HepG2 (cell line): ENCODE data around the gene NOL4L. TPM values are rescaled to one million over a fixed set of nuclear protein-coding genes. Genes with fewer than 3 reads are reported as not detected.

Source experiments
- IRX3 ChIP-seq: sonication (generic); formaldehyde crosslinking; IDR thresholded peaks from 2 replicates; pipeline ENCODE4 v1.8.1; 2023; ENCODE audit warnings: mild to moderate bottlenecking, low read depth, missing genetic modification reagents, borderline replicate concordance
- MBNL3 ChIP-seq: fragments of 250-450 bp; sonication (Bioruptor Pico); conservative IDR thresholded peaks from 2 replicates; pipeline ENCODE4 v1.8.0; 2022; ENCODE audit warnings: mild to moderate bottlenecking, inconsistent platforms
- NFYC ChIP-seq: IDR thresholded peaks from 2 replicates; pipeline ENCODE4 v1.6.1; 2016; ENCODE audit warnings: missing genetic modification reagents, missing compliant biosample characterization
- PHB2 ChIP-seq: fragments of 450-650 bp; IDR thresholded peaks from 2 replicates; pipeline ENCODE4 v1.6.1; 2018; ENCODE audit not compliant: partially characterized antibody
- SMYD3 ChIP-seq: sonication (generic); formaldehyde crosslinking; IDR thresholded peaks from 2 replicates; pipeline ENCODE4 v1.8.1; 2023; ENCODE audit warnings: mild to moderate bottlenecking, missing genetic modification reagents
- SP4 ChIP-seq: sonication (generic); formaldehyde crosslinking; IDR thresholded peaks from 2 replicates; pipeline ENCODE4 v1.8.1; 2023; ENCODE audit warnings: mild to moderate bottlenecking, missing genetic modification reagents
- ZBTB42 ChIP-seq: sonication (generic); formaldehyde crosslinking; IDR thresholded peaks from 2 replicates; pipeline ENCODE4 v1.5.0; 2020; ENCODE audit warnings: mild to moderate bottlenecking, missing genetic modification reagents
- ZKSCAN8 ChIP-seq: IDR thresholded peaks from 2 replicates; pipeline ENCODE4 v1.6.1; 2016; ENCODE audit warnings: borderline replicate concordance, missing genetic modification reagents, missing compliant biosample characterization
- ZNF10 ChIP-seq: sonication (generic); formaldehyde crosslinking; IDR thresholded peaks from 2 replicates; pipeline ENCODE4 v1.4.0; 2020; ENCODE audit warnings: mild to moderate bottlenecking, low read depth, missing genetic modification reagents, borderline replicate concordance
- ZNF432 ChIP-seq: sonication (generic); formaldehyde crosslinking; IDR thresholded peaks from 2 replicates; pipeline ENCODE4 v1.5.0; 2020; ENCODE audit warnings: missing genetic modification reagents, mild to moderate bottlenecking, borderline replicate concordance
- ZNF484 ChIP-seq: sonication (generic); formaldehyde crosslinking; IDR thresholded peaks from 2 replicates; pipeline ENCODE4 v1.5.1; 2020; ENCODE audit warnings: mild to moderate bottlenecking, low read depth, missing genetic modification reagents, borderline replicate concordance
- ZNF563 ChIP-seq: sonication (generic); formaldehyde crosslinking; IDR thresholded peaks from 2 replicates; pipeline ENCODE4 v1.8.0; 2022; ENCODE audit warnings: mild to moderate bottlenecking, moderate library complexity, missing genetic modification reagents
- polyA plus RNA-seq, 8 experiments: library from polyadenylated mRNA; depleted of rRNA in 3 of 8; stranded (reverse) in 7 of 8; unstranded in 1 of 8; fragments of >200 nt; fragmentation: Illumina TruSeq in 4 of 8; extraction: Trizol in 4 of 8; gene quantifications; 2 replicates each; pipeline versions ENCODE4 v1.2.1 to v1.2.3, GENCODE V29; 2011 to 2016; ENCODE audit warnings: low read depth in 4 of 8, missing spikeins in 1 of 8, mixed read lengths in 1 of 8; ENCODE audit not compliant: insufficient read depth in 1 of 8
- total RNA-seq, 5 experiments: library from RNA; depleted of rRNA; stranded (reverse); fragments of >200 nt; fragmentation: Illumina TruSeq; extraction: Trizol; gene quantifications; 2 replicates each; pipeline ENCODE4 v1.2.3, GENCODE V29; 2016; ENCODE audit warnings: low read depth in 1 of 5
- TF ChIP-seq, protein P1 (sequence below): sonication (generic); formaldehyde crosslinking; IDR thresholded peaks from 2 replicates; pipeline ENCODE4 v1.4.0; 2020; ENCODE audit warnings: missing genetic modification reagents, mild to moderate bottlenecking, borderline replicate concordance
- TF ChIP-seq, protein P2 (sequence below): sonication (generic); formaldehyde crosslinking; IDR thresholded peaks from 2 replicates; pipeline ENCODE4 v1.8.1; 2023; ENCODE audit warnings: mild to moderate bottlenecking, moderate library complexity, missing genetic modification reagents
- TF ChIP-seq, protein P3 (sequence below): sonication (generic); formaldehyde crosslinking; IDR thresholded peaks from 2 replicates; pipeline ENCODE4 v1.8.0; 2022; ENCODE audit warnings: mild to moderate bottlenecking, missing genetic modification reagents, moderate library complexity
- TF ChIP-seq, protein P4 (sequence below): sonication (generic); formaldehyde crosslinking; IDR thresholded peaks from 2 replicates; pipeline ENCODE4 v1.8.1; 2022; ENCODE audit warnings: low read depth, mild to moderate bottlenecking, missing genetic modification reagents
- TF ChIP-seq, protein P5 (sequence below): sonication (generic); formaldehyde crosslinking; IDR thresholded peaks from 2 replicates; pipeline ENCODE4 v1.4.0; 2020; ENCODE audit warnings: mild to moderate bottlenecking, missing genetic modification reagents
- TF ChIP-seq, protein P6 (sequence below): sonication (generic); formaldehyde crosslinking; IDR thresholded peaks from 2 replicates; pipeline ENCODE4 v1.4.0; 2020; ENCODE audit warnings: missing genetic modification reagents, mild to moderate bottlenecking, borderline replicate concordance

The NOL4L gene
- total and polyA plus RNA-seq, 2 of the 13 experiments (the other 11 are each of a cell fraction or from before 2014, with no cell fraction given) = 16.6 to 35.4 TPM

DNA sequence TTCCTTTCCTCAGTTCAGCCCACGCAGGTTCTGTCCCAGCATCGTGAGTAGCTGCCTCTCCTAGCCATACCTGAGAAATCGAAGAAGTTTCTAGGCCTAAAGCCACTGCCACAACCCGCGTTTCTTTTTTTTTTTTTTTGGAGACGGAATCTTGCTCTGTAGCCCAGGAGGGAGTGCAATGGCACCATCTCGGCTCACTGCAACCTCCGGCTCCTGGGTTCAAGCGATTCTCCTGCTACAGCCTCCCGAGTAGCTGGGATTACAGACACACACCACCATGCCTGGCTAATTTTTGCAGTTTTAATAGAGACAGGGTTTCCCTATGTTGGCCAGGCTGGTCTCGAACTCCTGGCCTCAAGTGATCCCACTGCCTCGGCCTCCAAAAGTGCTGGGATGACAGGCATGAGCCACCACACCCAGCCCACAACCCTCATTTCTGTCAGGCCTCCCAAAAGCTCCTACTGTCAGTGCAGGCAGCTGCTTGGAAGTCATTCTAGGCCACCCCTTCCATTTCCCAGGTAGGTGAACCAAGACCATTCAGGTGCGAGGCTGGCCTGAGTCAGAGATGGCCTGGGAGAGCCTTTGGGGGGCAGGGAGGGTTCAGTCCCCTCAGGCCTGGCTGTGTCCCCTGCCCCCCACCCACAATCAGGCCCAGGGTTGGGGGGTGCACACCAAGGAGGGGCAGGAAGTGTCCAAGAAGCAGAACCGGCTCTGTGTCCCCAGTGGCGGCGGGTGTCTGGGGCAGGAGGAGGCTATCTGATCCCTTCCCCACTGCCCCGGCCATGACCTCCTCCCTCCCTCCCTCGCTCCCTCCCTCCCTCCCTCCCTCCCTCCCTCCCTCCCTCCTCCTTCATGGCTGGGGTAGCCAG is 47.2 kb downstream of the NOL4L start (continued):
- TF ChIP-seq, protein P1, sequence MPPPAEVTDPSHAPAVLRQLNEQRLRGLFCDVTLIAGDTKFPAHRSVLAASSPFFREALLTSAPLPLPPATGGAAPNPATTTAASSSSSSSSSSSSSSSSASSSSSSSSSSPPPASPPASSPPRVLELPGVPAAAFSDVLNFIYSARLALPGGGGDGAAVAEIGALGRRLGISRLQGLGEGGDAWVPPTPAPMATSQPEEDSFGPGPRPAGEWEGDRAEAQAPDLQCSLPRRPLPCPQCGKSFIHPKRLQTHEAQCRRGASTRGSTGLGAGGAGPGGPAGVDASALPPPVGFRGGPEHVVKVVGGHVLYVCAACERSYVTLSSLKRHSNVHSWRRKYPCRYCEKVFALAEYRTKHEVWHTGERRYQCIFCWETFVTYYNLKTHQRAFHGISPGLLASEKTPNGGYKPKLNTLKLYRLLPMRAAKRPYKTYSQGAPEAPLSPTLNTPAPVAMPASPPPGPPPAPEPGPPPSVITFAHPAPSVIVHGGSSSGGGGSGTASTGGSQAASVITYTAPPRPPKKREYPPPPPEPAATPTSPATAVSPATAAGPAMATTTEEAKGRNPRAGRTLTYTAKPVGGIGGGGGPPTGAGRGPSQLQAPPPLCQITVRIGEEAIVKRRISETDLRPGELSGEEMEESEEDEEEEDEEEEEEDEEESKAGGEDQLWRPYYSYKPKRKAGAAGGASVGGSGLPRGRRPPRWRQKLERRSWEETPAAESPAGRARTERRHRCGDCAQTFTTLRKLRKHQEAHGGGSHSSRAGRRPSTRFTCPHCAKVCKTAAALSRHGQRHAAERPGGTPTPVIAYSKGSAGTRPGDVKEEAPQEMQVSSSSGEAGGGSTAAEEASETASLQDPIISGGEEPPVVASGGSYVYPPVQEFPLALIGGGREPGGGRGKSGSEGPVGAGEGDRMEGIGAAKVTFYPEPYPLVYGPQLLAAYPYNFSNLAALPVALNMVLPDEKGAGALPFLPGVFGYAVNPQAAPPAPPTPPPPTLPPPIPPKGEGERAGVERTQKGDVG (CRISPR knock-in tag) = no peak
- TF ChIP-seq, protein P2, sequence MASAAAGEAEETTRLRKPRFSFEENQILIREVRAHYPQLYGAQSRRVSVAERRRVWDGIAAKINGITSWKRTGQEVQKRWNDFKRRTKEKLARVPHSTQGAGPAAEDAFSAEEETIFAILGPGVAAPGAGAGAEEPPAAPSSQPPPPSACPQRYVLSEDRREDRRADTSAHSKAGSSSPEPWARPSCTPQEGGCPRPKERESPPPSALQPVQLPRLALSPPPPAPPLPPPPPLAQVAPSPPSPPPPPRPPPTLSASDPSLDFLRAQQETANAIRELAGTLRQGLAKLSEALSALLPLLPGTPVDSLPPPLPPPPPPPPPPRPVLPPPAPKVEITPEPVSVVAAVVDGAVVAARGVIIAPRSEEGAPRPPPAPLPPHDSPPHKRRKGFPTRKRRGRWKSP (CRISPR knock-in tag) = no peak
- TF ChIP-seq, protein P3, sequence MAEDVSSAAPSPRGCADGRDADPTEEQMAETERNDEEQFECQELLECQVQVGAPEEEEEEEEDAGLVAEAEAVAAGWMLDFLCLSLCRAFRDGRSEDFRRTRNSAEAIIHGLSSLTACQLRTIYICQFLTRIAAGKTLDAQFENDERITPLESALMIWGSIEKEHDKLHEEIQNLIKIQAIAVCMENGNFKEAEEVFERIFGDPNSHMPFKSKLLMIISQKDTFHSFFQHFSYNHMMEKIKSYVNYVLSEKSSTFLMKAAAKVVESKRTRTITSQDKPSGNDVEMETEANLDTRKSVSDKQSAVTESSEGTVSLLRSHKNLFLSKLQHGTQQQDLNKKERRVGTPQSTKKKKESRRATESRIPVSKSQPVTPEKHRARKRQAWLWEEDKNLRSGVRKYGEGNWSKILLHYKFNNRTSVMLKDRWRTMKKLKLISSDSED (CRISPR knock-in tag) = no peak
- TF ChIP-seq ZNF10 (CRISPR knock-in tag) (no peak), SP4 (CRISPR knock-in tag) (no peak), ZNF563 (CRISPR knock-in tag) (no peak), NFYC (no peak), IRX3 (CRISPR knock-in tag) (no peak), PHB2 (no peak), ZBTB42 (CRISPR knock-in tag) (peak; percentile 27; the same call in 1 of the 2 replicates), ZKSCAN8 (no peak), SMYD3 (CRISPR knock-in tag) (no peak), MBNL3 (CRISPR knock-in tag) (no peak), ZNF432 (CRISPR knock-in tag) (no peak), ZNF484 (no peak)
- TF ChIP-seq, protein P4, sequence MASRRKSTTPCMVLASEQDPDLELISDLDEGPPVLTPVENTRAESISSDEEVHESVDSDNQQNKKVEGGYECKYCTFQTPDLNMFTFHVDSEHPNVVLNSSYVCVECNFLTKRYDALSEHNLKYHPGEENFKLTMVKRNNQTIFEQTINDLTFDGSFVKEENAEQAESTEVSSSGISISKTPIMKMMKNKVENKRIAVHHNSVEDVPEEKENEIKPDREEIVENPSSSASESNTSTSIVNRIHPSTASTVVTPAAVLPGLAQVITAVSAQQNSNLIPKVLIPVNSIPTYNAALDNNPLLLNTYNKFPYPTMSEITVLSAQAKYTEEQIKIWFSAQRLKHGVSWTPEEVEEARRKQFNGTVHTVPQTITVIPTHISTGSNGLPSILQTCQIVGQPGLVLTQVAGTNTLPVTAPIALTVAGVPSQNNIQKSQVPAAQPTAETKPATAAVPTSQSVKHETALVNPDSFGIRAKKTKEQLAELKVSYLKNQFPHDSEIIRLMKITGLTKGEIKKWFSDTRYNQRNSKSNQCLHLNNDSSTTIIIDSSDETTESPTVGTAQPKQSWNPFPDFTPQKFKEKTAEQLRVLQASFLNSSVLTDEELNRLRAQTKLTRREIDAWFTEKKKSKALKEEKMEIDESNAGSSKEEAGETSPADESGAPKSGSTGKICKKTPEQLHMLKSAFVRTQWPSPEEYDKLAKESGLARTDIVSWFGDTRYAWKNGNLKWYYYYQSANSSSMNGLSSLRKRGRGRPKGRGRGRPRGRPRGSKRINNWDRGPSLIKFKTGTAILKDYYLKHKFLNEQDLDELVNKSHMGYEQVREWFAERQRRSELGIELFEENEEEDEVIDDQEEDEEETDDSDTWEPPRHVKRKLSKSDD (CRISPR knock-in tag) = no peak
- TF ChIP-seq, protein P5, sequence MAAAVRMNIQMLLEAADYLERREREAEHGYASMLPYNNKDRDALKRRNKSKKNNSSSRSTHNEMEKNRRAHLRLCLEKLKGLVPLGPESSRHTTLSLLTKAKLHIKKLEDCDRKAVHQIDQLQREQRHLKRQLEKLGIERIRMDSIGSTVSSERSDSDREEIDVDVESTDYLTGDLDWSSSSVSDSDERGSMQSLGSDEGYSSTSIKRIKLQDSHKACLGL (CRISPR knock-in tag) = peak; percentile 50; the same call in 1 of the 2 replicates
- TF ChIP-seq, protein P6, sequence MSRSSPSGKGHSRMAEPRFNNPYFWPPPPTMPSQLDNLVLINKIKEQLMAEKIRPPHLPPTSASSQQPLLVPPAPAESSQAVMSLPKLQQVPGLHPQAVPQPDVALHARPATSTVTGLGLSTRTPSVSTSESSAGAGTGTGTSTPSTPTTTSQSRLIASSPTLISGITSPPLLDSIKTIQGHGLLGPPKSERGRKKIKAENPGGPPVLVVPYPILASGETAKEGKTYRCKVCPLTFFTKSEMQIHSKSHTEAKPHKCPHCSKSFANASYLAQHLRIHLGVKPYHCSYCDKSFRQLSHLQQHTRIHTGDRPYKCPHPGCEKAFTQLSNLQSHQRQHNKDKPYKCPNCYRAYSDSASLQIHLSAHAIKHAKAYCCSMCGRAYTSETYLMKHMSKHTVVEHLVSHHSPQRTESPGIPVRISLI (CRISPR knock-in tag) = no peak
